ENCODE results near the gene PAX7.

DNA sequence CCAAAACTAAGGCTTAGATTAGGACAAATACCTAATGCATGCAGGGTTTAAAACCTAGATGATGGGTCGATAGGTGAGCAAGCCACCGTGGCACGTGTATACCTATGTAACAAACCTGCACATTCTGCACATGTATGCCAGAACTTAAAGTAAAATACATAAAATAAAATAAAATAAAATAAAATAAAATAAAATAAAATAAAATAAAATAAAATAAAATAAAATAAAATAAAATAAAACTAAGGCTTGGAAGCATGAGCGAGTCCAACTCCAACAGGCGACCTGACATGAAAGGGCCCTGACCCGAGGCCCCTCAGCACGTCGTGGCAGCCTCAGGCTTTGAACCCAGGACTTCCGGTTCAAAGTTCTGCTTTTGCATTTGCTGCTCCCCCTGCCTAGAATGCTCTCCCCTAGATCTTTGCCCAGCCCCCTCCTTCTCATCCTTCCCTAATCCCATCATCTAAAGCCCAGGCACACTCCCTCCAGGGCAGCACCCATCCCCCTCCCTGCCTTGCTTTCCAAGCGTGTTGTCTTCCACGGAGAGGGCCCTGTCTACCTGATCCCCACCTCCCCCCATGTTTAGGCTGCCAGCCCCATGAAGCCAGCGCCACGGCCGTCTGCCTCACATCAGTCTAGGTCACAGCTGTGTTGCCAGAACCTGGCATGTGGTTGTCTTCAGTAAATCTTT, 164.5 kb downstream of the PAX7 start:
- TF ChIP-seq EP300 (IDR thresholded peaks at IDR 0.05) (no peak), POLR2A (IDR thresholded peaks at IDR 0.05; ENCODE audit: low read depth) (no peak), POLR2AphosphoS5 (IDR thresholded peaks at IDR 0.05) (no peak)
- TF ChIP-seq, protein P1, sequence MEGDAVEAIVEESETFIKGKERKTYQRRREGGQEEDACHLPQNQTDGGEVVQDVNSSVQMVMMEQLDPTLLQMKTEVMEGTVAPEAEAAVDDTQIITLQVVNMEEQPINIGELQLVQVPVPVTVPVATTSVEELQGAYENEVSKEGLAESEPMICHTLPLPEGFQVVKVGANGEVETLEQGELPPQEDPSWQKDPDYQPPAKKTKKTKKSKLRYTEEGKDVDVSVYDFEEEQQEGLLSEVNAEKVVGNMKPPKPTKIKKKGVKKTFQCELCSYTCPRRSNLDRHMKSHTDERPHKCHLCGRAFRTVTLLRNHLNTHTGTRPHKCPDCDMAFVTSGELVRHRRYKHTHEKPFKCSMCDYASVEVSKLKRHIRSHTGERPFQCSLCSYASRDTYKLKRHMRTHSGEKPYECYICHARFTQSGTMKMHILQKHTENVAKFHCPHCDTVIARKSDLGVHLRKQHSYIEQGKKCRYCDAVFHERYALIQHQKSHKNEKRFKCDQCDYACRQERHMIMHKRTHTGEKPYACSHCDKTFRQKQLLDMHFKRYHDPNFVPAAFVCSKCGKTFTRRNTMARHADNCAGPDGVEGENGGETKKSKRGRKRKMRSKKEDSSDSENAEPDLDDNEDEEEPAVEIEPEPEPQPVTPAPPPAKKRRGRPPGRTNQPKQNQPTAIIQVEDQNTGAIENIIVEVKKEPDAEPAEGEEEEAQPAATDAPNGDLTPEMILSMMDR (IDR thresholded peaks at IDR 0.05) = no peak
